GM19025 (cell line): ENCODE measurements around the gene RAC2.
"Not testable (repeated sequence)": the region's sequence is repeated elsewhere in the genome, so short reads cannot be mapped to it uniquely, and the experiment has no call there.

Experiments used
- ATAC-seq: cut with Tn5 transposase; IDR thresholded peaks from one replicate; pipeline ENCODE4 v1.9.1; 2021; ENCODE audit warnings: mild to moderate bottlenecking, low read depth, moderate library complexity; ENCODE audit not compliant: unreplicated experiment

The RAC2 gene

DNA sequence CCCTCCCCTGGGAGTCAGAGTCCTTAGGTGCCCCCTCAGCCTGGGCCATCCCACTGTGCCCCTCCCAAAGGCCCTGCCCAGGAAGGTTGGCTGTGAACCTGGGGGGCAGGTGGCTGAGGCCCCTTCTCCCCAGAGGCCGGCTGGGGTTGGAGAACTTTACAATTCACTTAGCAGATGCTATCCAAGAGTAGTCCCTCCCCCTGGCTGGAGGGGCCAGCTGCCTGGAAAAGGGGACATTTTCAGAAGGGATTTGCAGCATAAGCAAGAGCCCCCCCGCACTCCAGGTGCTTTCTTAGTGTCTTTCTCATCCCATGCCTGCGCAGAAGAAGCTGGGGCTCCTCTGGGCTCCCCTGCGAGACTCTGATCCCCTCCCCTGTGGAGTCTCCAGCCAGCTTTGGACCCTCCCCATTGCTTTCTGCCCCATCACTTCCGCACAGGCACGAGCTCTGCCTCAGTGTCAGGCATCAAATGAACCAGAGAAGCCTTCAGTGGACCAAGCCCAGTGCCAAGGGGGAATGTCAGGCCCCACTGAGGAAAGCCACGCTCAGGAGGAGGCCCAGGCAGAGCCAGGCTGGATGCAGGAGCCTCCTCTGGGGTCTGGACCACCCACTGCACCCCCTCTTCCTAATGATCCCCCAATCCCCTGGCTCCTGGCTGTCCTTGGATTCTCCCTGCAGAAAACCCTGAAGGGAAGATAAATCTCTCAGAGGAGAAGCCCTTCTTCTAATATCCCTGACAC lies 35.5 kb downstream of the RAC2 start:
- ATAC-seq: no peak

- ATAC-seq: no peak
These were observed 36.1 kb downstream of the RAC2 start for GRCh38 chr22:37207981-37208380.

DNA sequence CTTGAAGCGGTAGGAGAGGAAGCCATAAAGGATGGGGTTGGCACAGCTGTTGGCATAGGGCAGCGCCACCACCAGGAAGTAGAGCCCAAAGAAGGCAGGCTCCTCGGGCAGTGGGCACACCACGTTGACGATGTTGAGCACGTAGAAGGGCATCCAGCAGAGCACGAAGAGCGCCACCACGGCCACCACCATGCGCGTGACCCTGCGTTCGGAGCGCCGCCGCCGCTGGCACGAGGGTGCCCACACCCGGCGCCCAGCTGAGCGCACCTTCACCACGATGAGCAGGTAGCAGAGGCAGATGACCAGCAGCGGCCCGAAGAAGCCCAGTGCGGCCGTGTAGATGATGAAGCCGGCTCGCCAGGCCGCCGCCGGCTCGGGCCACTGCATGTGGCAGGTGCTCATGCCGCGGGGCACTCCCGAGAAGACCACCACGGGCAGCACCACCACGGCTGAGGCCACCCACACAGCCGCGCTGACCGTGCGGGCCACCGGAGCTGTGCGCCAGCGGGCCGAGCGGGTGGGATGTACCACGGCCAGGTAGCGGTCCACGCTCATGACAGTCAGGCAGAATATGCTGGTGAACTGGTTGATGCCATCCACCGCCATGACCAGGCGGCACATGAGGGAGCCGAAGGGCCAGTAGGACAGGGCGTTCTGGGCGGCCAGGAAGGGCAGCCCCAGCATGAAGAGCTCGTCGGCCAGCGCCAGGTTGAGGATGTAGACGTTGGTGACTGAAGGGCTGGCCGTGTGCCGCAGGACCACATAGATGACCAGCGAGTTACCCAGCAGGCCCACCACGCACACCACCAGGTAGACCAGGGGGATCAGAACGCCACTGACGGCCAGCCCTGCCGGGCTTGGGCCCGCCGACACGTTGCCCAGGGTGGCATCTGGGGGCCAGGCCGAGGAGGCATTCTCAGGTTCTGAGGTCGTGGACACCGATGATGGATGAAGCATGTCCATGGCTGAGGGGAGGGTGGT lies 36.9 kb downstream of the RAC2 start:
- ATAC-seq: no peak

DNA sequence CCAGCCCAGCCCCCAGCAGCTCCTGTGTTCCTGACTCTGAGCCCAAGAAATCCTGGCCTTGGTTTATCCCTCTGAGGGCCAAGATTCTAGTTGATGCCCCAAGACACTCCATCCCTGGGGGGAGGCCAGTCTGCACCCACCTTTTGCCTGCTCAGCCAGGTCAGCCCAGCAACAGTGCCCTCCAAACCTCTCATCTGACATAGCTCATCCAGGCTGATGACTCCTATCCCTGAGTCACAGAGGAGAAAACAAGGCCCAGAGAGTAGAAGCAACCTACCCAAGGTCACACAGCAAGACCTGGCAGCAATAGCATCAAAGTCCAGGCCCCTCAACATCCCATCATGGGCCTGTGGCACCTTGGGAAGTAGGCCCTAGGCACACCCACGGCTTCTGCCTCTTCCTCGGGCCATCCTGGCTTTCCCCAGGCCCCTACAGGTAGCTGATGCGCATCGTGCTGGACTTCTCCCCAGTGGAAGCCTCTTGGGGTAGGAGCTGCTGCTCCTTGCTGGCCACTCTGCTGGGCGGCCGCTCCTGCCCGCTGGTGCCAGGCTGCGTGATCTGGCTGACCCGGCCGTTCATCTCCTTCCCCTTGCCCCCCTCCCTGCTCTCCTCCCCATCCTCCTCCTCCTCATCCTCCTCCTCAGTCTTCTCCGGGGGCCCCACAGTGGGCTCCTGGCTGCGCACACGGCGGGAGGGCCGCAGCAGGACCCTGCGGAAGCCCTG lies 37.8 kb downstream of the RAC2 start:
- no peak for ATAC-seq

- ATAC-seq: no peak
These were observed 39.0 kb downstream of the RAC2 start for GRCh38 chr22:37205046-37205445.

DNA sequence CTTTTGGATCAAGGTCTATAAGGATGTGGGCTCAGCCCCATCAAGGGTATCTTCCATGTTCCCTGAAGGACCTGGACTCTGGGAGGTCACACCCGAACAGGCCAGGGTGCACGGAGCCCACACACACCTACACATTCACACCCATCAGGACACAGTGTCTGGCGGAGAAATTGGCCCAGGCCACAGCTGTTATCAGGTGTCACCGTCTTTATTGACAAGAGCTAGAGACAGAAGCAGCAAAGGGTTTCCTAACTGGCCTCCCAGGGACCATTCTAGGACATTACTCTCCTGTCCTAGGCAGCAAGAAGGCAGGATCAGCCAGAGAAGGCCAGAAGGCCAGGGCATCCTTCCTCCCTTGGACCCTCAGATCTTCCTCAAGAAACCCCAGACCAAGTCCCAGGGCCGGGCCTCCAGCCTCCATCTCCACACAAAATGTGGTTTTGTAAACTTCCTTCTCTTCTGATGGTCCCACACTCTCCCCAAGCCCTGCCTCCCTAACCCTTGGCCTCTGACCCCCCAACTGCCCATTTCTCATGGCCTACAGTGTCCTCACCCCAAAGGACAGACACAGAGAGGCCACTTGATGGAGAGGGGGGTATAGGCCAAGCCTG lies 39.9 kb downstream of the RAC2 start:
- ATAC-seq: no peak

GRCh38 chr22:37203354-37204044 lies 40.6 kb downstream of the RAC2 start:
- no peak for ATAC-seq

GRCh38 chr22:37202716-37203115 lies 41.4 kb downstream of the RAC2 start:
- no peak for ATAC-seq

- no peak for ATAC-seq
These were observed 42.0 kb downstream of the RAC2 start for GRCh38 chr22:37202001-37202555.

DNA sequence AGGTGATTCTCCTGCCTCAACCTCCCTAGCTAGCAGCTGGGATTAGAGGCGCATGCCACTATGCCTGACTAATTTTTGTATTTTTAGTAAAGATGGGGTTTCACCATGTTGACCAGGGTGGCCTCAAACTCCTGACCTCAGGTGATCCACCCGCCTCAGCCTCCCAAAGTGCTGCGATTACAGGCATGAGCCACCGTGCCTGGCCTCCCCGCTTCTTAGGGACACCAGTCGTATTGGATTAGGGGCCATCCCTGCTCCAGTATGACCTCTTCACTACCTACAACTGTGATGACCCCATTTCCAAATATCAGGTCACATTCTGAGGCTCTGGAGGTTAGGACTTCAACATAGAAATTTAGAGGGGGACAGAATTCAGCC lies 42.6 kb downstream of the RAC2 start:
- not testable (repeated sequence) for ATAC-seq

- ATAC-seq: no peak
These were observed 44.3 kb downstream of the RAC2 start for GRCh38 chr22:37199760-37200108.

- ATAC-seq: peak; percentile 97
These were observed 44.8 kb downstream of the RAC2 start for GRCh38 chr22:37199103-37199759.

DNA sequence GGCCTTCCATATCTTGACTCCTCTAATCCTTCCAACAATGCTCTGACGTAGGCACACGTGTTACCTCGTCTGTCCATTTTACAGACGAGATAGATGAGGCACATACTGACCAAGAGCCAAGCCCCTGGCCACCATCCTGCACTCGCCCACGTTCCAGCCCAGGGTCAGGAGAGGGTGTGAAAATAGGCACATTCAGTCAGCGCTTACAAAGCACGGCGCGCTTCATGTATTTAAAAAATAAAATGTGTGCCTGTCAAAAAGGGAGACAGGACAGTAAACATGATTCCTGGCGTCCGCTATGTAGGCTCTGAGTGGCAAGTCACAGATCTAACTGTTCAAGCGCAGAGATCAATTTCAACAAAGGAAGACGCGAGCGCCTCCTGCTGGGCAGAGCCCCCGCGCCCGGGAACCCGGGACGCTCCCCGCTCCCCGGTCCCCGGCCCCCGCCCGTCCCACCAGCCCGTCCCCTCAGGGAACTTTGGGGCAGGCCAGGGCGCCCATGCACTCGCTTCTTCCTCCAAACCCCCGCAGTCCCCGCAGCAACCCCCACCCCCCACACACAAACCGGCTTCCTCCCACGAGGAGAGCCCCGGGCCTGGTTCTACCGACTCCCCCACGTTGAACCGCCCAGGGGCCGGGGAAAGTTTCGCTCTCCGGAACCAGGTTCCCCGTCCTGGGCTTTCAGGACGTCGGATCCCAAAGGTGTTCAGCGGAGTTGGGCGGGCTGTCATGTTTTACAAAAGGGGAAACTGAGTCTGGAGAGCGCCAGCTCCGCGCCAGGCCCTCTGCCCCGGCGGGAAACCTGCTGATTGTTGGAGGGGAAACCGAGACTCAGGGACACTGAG lies 45.6 kb downstream of the RAC2 start:
- ATAC-seq: no peak

- no peak for ATAC-seq
These were observed 46.4 kb downstream of the RAC2 start for GRCh38 chr22:37197451-37198257.

- no peak for ATAC-seq
These were observed 47.3 kb downstream of the RAC2 start for GRCh38 chr22:37196539-37197450.

DNA sequence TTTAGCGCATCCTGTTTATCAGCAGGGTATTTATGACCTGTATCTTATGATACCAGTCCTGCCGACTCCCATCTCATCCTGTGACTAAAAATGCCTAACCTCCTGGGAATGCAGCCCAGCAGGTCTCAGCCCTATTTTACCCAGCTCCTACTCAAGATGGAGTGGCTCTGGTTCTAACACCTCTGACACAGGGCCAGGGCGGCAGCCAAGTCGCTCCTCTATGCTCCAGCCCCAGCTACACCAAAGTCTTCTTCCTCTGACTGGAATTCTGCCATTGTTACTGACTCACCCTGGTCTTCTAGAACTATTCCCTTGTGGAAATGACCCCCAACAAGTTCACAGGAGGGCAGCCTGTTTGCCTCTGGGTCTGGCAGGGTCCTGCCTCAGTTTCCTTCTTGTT lies 48.1 kb downstream of the RAC2 start:
- ATAC-seq: no peak

- no peak for ATAC-seq
These were observed 49.3 kb downstream of the RAC2 start for GRCh38 chr22:37194750-37195149.
